Measurements from ENCODE around the gene TMEM150B.

GRCh38 chr19:55358943-55359908 is 34.1 kb upstream of the TMEM150B start:
- TF ChIP-seq CTCF (IDR thresholded peaks at IDR 0.05; ENCODE audit: insufficient read depth, low read depth, low read length), result no peak
- no peak for TF ChIP-seq EZH2 (IDR thresholded peaks at IDR 0.05; ENCODE audit: insufficient read depth, low read length)

Data from astrocyte (in vitro differentiated cells and primary cell).